ENCODE measurements around the gene TIMM22. TPM values are rescaled to one million over a fixed set of nuclear protein-coding genes. Genes with fewer than 3 reads are reported as not detected.

Gene TIMM22
- polyA plus RNA-seq, 2 of the 4 experiments (the other 2 are of a cell fraction) = 15.8 to 21.3 TPM

DNA sequence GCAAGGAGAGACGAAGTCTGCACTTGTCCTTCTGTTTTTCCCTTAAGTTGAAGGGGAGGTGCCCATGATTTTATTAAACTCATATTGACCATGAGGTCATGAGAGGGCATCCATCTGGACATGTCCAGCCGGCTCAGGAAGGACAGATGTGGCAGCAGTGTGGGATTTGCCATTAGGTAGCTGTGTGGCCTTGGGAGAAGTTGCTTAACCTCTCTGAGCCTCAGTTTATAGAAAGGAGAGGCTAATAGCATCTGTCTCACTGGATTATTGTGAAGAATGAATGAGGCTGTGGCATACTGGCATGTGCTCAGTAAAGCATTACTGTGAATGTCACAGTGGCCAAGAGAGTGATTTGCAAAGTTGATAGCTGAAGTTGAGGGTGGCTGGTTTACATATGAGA is 1.2 kb downstream of the TIMM22 start (continued):
- TF ChIP-seq, protein P1, sequence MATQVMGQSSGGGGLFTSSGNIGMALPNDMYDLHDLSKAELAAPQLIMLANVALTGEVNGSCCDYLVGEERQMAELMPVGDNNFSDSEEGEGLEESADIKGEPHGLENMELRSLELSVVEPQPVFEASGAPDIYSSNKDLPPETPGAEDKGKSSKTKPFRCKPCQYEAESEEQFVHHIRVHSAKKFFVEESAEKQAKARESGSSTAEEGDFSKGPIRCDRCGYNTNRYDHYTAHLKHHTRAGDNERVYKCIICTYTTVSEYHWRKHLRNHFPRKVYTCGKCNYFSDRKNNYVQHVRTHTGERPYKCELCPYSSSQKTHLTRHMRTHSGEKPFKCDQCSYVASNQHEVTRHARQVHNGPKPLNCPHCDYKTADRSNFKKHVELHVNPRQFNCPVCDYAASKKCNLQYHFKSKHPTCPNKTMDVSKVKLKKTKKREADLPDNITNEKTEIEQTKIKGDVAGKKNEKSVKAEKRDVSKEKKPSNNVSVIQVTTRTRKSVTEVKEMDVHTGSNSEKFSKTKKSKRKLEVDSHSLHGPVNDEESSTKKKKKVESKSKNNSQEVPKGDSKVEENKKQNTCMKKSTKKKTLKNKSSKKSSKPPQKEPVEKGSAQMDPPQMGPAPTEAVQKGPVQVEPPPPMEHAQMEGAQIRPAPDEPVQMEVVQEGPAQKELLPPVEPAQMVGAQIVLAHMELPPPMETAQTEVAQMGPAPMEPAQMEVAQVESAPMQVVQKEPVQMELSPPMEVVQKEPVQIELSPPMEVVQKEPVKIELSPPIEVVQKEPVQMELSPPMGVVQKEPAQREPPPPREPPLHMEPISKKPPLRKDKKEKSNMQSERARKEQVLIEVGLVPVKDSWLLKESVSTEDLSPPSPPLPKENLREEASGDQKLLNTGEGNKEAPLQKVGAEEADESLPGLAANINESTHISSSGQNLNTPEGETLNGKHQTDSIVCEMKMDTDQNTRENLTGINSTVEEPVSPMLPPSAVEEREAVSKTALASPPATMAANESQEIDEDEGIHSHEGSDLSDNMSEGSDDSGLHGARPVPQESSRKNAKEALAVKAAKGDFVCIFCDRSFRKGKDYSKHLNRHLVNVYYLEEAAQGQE (IDR thresholded peaks at IDR 0.05) = no peak
- TF ChIP-seq PHF8 (IDR thresholded peaks at IDR 0.05; ENCODE audit: borderline replicate concordance, low read depth) (no peak), MYC (IDR thresholded peaks at IDR 0.05; ENCODE audit: borderline replicate concordance, low read length) (no peak)

DNA sequence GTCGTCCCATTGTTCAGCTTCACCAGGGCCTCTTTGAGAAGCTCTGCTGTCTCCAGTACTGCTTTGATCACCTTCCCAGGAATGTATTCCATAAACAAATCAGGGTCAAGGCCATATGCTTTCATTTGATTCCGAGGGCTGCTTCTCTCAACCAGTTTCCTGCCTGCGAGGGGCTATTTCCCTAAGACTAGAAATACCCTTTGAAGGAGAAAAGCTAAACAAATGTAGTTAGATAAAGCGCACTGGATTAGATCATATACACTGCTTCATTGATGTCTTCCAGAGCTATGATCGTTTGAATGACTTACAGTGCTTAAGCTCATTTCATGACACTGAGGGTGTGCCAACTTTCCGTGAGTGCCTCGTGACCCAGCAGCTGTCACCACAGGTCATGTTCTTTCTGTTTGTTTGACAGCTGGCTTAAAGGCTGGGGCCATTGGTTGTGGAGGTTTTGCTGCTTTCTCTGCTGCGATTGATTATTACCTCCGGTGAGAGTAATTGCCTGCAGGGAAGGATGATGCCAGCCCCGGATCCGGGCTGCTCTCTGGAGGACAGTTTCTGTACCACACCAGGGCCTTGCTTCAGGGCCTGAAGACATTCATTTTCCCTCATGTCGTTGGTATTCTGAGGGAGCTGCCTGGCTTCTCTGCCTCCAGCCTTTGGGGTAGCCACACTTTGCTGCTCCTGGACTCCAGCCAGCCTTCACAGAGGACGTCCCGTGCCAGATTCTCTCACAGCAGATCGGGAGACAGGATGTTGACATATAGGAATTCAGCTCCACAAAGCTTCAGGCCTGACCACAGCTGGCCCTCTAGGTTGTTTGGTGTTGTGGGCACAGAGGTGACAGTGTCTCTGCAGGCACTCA is 3.9 kb downstream of the TIMM22 start:
- no peak overlapping the region for H3K4me2 ChIP-seq
- no peak for DNase-seq (ENCODE audit: low read depth in 1 of 2, low spot score in 1 of 2)
- no peak overlapping the region for H3K27ac ChIP-seq
- no peaks in the 10 kb centered on the region for H3K9me3 ChIP-seq
- H3K4me1 ChIP-seq = peaks cover 18% of the 10 kb centered on the region
- POLR2A ChIA-PET = no interaction called here
- TF ChIP-seq ESRRA (IDR thresholded peaks at IDR 0.05; ENCODE audit: borderline replicate concordance, low read length) (no peak), GATA3 (IDR thresholded peaks at IDR 0.05; ENCODE audit: borderline replicate concordance) (no peak), RAD21 (conservative IDR thresholded peaks at IDR 0.05 in 1 of 2, IDR thresholded peaks at IDR 0.05 in 1 of 2) (no peak), EP300 (IDR thresholded peaks at IDR 0.05) (no peak), POLR2AphosphoS2 (conservative IDR thresholded peaks at IDR 0.05; ENCODE audit: low read length) (no peak), CHD4 (IDR thresholded peaks at IDR 0.05; ENCODE audit: borderline replicate concordance) (no peak), JUN (IDR thresholded peaks at IDR 0.05) (no peak), FOSL2 (IDR thresholded peaks at IDR 0.05) (no peak), FOSL2 (CRISPR knock-in tag; IDR thresholded peaks at IDR 0.05) (no peak), SREBF2 (IDR thresholded peaks at IDR 0.05) (no peak)
- TF ChIP-seq, protein P2, sequence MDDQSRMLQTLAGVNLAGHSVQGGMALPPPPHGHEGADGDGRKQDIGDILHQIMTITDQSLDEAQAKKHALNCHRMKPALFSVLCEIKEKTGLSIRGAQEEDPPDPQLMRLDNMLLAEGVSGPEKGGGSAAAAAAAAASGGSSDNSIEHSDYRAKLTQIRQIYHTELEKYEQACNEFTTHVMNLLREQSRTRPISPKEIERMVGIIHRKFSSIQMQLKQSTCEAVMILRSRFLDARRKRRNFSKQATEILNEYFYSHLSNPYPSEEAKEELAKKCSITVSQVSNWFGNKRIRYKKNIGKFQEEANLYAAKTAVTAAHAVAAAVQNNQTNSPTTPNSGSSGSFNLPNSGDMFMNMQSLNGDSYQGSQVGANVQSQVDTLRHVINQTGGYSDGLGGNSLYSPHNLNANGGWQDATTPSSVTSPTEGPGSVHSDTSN (IDR thresholded peaks at IDR 0.05) = no peak
- TF ChIP-seq, protein P3, sequence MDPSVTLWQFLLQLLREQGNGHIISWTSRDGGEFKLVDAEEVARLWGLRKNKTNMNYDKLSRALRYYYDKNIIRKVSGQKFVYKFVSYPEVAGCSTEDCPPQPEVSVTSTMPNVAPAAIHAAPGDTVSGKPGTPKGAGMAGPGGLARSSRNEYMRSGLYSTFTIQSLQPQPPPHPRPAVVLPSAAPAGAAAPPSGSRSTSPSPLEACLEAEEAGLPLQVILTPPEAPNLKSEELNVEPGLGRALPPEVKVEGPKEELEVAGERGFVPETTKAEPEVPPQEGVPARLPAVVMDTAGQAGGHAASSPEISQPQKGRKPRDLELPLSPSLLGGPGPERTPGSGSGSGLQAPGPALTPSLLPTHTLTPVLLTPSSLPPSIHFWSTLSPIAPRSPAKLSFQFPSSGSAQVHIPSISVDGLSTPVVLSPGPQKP (IDR thresholded peaks at IDR 0.05; ENCODE audit: low read depth, low read length) = no peak
- TF ChIP-seq, protein P1 (IDR thresholded peaks at IDR 0.05) = no peak
- TF ChIP-seq, protein P4, sequence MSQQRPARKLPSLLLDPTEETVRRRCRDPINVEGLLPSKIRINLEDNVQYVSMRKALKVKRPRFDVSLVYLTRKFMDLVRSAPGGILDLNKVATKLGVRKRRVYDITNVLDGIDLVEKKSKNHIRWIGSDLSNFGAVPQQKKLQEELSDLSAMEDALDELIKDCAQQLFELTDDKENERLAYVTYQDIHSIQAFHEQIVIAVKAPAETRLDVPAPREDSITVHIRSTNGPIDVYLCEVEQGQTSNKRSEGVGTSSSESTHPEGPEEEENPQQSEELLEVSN (IDR thresholded peaks at IDR 0.05; ENCODE audit: borderline replicate concordance, low read depth) = no peak
- FAIRE-seq = no peak
- CTCF ChIA-PET = interaction anchor here (0.9 to 8.3 kb wide), 18 partner anchors 8 to 848 kb away, joined by 3 to 121 read pairs (median 4); partner anchors contain the start of genes NXN and VPS53
- no peak for ATAC-seq
- 76% methylated on average over 15 of the region's 15 CpGs for WGBS (ENCODE audit: missing lambda C conversion rate)
- H3K4me3 ChIP-seq = no peak overlapping the region
